Globus pallidus (tissue), 1 donor: ENCODE data around the gene SELENBP1.
"Not testable (repeated sequence)": the region's sequence is repeated elsewhere in the genome, so short reads cannot be mapped to it uniquely, and the experiment has no call there.

Experiments
- DNase-seq: peaks from one replicate; pipeline ENCODE4 v3.0.0-alpha.2; 2015; ENCODE audit warnings: low spot score

SELENBP1 gene

GRCh38 chr1:151372058-151372934, at the start of gene SELENBP1:
SELENBP1 (minus strand) TSS chr1:151372705; CDS start chr1:151372641, 64 bp downstream.
- peak; percentile 77 for DNase-seq

GRCh38 chr1:151419819-151420218, 47.3 kb upstream of the SELENBP1 start:
- no peak for DNase-seq

GRCh38 chr1:151418081-151418480, 45.6 kb upstream of the SELENBP1 start:
- DNase-seq: no peak

GRCh38 chr1:151416231-151416630, 43.7 kb upstream of the SELENBP1 start:
- DNase-seq: no peak

GRCh38 chr1:151411884-151412283, 39.4 kb upstream of the SELENBP1 start:
- DNase-seq: no peak

GRCh38 chr1:151408891-151409290, 36.4 kb upstream of the SELENBP1 start:
- DNase-seq: no peak

GRCh38 chr1:151407304-151407703, 34.8 kb upstream of the SELENBP1 start:
- no peak for DNase-seq

GRCh38 chr1:151406176-151406575, 33.7 kb upstream of the SELENBP1 start:
- DNase-seq: peak; percentile 40

GRCh38 chr1:151405187-151405951, 32.9 kb upstream of the SELENBP1 start:
- no peak for DNase-seq

GRCh38 chr1:151403612-151404011, 31.1 kb upstream of the SELENBP1 start:
- DNase-seq: no peak

- DNase-seq: no peak
Measured at GRCh38 chr1:151402764-151403163, 30.3 kb upstream of the SELENBP1 start.

GRCh38 chr1:151401860-151402259, 29.4 kb upstream of the SELENBP1 start:
- DNase-seq: no peak

- no peak for DNase-seq
Measured at GRCh38 chr1:151401125-151401788, 28.8 kb upstream of the SELENBP1 start.

GRCh38 chr1:151399324-151400171, 27.0 kb upstream of the SELENBP1 start, which contains the start of gene PSMB4:
PSMB4 (plus strand) TSS chr1:151399573; CDS start chr1:151399588, 15 bp downstream.
- DNase-seq: peak; percentile 96

- not testable (repeated sequence) for DNase-seq
Measured at GRCh38 chr1:151396265-151396664, 23.8 kb upstream of the SELENBP1 start.

- no peak for DNase-seq
Measured at GRCh38 chr1:151393583-151393982, 21.1 kb upstream of the SELENBP1 start.

- no peak for DNase-seq
Measured at GRCh38 chr1:151391079-151391563, 18.6 kb upstream of the SELENBP1 start.

- not testable (repeated sequence) for DNase-seq
Measured at GRCh38 chr1:151390221-151391078, 17.9 kb upstream of the SELENBP1 start.

GRCh38 chr1:151386002-151386401, 13.5 kb upstream of the SELENBP1 start:
- no peak for DNase-seq

GRCh38 chr1:151384584-151384983, 12.1 kb upstream of the SELENBP1 start:
- DNase-seq: no peak
